GM18520 (cell line): ENCODE results near the gene PAX9.

ENCODE experiments used
- ATAC-seq: cut with Tn5 transposase; IDR thresholded peaks from one replicate; pipeline ENCODE4 v1.9.1; 2021; ENCODE audit not compliant: unreplicated experiment

The PAX9 gene

DNA sequence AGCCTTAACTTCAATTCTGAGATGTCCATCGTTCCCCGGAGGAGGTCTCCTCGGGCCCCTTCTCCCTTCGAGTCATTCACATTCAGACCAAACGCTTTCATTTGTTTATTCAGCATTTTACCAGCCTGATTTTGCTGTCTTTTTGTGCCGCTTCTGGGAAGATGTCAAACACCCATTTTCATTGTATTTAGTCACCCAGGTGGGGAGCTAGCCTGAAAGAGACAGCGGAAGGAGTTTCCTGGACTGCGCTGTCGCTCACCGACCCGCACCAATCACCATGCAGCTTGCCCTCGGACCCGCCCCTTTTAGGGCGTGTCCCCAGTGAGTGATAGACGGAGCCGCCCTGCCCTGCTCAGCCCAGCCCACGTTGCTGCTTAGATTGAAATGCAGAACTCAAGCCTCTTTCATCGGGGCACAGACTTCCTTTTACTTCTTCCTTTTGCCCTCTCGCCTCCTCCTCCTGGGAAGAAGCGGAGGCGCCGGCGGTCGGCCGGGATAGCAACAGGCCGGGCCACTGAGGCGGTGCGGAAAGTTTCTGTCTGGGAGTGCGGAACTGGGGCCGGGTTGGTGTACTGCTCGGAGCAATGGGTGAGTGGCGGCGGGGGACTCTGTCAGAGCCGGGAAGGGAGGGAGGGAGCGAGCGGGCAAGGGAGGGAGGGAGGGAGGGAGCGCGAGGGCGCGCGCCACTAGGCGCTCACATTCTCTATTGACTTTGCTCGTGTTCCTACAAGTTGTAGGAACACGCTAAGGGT, at the start of gene PAX9:
Gene PAX9 (plus strand): TSS at position 355 of the 752 bp plus-strand sequence. CDS start 230 bp downstream, at position 585.
- ATAC-seq: peak; percentile 88

DNA sequence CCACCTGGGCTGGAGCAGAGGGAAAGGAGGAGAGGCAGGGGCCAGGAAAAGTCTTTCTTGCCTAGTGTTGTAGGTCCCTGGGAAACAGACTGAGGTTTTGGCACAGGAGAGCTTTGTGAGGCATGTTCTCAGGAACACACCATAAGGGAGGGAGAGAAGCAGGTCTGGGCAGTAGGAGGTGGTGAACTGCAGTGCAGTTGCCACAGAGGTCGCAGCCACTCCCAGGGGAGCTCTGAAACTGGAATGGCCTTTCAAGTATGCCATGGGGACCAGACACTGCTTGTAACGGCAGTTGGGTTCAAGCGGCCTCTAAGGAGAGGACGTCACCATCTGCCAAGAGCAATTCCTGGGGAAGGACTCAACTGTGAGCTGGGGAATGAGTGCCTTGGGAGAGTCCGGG, 43.8 kb upstream of the PAX9 start:
- no peak for ATAC-seq

DNA sequence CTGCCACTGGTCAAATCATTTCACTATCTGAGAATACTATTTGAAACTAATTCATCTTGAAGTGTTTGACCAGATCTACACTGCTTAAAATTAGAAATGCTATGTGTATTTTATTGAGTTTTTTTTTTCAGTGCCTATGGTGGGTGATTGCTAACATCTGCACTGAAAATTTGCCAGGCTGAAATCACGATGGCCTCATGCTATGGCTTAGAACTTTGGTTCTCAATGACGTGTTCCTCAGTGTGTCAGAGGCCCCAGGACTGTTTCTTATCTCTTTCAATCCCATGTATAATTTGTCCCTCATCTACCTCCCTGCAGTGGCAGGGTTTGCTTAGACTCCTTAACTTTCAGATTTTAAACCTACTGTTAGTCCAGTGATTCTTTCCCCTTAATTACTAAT, 43.0 kb upstream of the PAX9 start:
- ATAC-seq: no peak

DNA sequence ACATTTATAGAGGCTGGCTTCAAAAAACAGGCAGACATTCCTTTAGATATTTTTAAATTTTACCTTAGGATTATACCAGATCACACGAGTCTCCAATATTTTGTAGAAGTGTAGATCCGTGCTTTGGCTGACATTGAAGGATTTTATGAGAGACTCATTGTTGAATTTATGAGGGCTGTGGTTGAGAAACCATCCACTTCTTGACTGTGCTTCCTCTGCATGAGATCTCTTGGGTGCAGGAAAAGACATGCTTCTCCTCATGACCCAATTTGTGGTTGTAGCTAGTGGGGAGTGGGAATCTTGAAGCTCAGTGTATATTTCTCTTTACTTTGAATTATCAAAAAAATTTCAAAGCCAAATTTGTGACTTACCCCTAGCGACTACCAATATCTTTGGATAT, 42.5 kb upstream of the PAX9 start:
- no peak for ATAC-seq

DNA sequence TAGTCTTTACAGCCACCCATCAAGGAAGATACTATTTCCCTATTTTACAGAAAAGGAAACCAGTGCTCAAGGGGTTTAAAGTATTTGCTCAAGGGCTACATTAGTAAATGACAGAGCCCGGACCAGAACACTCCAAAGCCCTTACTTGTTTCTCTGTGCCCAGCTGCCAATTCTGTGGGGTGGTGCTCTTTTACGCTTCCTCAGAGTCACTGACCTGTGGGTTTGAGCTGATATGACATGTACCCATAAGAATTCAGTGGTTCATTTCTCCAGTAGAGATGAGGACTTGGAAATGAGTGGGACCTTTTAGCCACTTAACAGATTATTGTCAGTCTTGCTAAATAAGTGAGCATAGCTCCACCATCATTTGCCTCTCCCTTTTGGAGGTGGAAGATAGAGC, 41.8 kb upstream of the PAX9 start:
- no peak for ATAC-seq

DNA sequence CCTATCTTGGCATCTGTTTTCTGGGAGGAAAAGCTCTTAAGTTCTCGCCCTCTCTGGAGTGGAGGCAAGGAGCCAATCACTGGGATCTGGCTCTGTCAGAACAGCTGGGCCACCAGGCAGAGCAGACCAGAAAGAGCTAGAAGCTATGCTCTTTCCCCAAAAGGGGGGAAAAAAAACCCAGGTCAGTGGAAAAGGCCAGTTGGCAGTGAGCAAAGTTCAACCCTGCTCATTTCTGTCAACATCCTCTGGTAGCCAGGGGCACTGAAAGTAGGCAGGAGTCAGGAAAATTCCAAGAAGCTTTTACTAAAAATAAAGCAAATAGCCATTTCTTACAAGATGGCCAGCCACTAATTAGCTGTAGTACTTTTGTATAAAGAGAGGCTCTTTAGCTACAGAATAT, 36.6 kb upstream of the PAX9 start:
- ATAC-seq: no peak

DNA sequence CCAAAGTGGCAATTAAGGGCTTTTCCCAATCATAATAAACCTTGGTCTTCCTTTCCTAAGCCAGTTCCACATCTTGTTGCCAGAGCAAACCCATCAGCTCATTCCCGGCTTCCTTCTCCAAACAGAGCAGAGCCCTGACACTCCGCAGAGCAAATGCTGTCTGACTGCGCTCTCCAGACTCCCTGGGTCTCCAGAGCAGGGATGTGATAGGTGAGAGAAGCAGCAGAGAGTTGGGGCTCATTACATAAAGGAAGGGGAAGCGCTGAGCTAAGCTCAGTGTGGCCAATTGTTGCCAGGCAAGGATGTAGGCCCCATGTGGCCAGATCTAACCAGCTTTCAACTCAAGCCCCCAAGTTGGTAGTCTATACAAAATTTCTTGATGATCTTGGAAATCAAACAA, 36.2 kb upstream of the PAX9 start:
- no peak for ATAC-seq

DNA sequence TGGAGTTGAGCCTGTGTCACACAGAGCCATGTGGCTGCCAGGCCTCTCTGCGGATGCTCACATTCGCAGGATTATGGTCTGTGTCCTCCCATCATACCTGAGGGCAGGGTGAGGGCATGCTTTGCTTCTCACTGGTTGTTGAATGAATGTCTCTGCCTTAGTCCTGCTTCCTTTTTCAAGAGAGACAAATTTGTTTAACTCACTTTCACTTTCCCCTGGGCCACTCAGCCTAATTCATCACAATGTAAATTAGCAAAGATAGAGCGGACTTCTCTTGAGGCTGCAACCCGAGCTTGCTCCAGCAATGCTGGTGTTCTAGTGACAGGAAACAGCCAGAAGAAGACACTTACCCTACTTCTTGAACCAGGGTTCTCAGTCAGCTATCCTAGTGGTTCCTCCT, 35.5 kb upstream of the PAX9 start:
- ATAC-seq: peak; percentile 86

DNA sequence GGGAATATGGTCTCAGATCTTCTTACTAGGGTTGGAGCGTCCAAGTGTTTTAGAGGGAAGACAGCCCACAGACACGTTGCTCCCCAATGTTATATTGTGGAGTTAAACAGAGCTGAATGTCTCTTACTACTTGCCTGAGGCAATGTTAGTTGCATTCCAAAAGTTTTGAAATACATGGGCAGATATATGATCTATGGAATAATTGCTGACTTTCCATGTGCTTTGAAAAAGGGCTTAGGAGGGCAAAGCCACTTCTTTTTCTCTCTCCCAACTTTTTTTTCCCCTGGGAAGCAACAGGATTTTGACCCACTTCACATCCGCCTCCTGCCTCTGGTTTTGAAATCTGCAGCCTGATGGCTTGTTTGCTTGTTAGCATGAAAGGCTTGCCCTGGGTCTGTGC, 33.7 kb upstream of the PAX9 start:
- ATAC-seq: no peak

DNA sequence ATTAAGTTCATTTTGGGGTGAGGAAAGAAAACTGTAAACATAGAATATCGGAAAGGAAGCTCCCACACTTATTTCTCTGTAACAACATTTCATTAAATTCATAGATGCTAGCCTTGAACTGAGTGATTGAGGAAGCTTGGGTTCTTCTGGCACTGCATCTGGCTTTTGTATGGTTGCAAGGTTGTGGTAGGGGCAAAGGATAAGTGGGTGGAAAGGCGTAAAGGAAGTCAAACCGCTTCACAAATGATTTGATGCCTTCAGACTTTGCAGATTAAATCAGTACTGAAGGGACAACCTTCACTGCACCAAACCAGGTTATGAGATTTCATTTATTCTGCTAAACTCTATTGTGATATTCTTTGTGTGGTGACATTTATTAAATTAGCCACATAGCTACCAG, 28.1 kb upstream of the PAX9 start:
- ATAC-seq: no peak

DNA sequence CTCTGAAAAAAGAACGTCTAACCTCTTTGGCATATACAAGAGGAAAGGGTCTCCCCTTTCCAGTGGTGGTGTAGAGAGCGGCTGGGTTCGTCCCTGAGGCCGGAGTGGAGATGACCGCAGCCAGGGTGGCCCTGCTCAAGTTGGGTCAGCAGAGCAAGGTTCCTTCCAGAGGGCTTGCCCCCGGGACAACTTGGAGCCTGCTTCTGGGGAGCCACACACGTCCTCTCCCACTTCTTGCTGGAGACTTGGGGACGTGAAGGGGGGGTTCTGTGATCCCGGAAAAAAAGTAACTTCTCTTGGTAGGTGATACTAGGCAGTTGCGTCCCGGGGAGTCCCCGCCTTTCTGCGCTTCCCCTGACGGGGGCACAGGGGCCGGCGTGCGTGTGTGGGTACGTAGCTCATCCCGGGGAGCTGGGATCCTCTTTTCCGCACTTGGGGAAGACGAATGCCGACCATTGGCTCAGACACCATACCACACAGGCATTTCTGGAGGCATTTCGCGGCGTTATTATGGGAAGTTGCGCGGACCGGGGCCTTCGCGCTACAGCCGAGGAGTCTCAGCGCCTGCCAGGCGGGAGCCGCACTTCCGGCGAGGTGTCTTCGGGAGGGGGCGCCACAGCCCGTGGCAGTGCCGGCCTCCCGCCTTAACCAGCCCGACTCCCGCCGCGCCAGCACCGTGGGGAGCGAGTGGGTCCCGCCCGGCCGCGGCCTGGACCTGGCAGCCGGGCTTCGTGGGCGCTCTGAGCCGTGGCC, 14.8 kb upstream of the PAX9 start:
- no peak for ATAC-seq

DNA sequence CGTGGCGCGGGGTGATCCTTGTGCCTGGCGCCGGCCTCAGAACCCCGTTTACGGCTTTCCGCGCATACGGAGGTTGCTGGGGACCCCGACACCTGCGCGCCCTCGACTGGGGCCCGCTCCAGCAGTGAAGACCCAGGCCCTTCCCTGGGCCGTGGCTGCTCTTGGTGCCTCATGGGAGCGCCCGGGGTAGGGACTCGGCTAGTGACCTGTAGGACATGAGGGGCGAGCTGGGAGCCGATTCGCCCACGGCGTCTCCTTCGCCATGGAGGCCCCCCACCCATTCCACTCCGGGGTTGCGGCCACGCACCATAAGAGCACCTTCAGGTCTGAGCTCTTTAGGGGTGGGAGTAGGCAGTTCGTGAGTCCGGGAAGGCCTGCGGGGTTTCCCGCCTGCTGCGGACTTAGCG, 14.2 kb upstream of the PAX9 start:
- ATAC-seq: no peak

DNA sequence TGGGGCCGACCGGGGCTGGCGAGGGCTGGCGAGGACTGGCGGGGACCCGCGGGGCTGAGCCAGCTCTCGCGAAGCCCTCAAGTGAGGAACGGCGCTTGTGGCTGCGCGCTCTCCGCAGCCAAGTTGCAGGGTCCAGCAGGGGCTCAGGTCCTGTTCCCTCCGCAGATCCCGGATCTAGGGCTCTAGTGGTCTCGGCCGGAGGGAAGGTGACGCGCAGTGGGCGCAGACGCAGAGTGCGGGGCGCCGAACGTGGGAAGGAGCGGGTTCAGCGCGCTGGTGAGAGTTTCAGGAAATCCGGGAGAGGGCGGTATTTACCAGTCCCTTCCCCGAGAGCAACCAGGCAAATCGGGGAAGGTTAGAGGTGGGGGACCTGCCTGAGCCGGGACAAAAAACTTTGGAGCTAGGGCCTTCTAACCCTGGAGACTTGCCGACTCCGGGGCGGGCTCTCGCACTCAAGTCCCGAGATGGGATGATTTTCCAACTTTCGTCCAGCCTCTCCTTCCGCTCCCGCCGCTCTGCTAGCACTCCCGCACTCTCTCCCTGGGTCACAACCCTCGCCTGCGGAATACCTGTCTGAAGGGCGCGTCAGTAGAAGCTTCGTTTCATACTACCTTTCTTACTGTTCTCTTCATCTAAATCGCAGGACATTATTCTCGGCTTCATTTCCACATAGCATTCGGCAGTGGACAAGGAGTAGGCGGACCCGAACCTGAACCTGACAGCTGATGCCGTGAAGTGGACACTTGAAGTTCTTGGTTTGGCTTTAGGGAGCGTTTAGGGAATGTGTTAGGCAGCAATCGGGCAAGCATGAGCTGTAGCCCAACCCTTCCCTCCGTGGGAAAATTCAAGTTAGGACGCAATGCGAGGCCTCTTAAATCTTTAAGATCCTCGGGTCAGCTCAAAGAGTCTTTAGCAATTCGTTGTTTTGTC, 13.6 kb upstream of the PAX9 start:
- ATAC-seq: no peak

DNA sequence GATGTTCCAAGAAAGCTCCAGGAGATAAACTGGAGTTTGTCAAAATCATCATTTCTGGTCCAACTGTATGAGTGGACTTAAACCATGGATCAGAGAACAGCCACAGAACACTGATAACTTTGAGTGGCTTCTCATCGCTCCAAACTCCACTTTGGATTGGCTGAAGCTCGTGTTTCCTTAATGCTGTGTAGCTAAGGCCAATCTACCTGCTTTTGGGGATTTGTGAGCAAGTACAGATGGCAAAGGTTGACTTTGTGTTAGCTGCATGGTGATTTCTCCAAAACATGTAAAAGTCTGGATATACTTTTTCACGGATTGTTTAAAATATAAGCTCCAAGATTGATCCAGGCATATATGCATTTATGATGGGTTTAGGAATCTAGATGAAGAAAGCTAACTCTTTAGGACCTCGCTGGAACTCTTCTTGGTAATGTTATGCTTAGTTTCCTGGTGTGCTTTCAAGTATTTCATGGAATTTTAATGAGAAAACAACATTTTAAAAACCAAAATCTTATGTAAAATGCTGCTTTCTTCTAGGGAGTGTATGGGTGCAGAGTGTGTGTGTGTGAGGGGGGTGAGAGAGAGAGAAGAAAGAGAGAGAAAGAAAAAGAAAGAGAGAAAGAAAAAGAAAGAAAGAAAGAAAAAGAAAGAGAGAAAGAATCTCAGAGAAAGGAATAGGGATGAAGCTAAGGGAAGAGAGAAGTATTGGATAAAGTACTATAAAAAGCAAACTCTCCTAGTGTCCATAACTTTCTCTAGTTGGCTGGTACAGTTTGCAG, 11.6 kb upstream of the PAX9 start:
- no peak for ATAC-seq

DNA sequence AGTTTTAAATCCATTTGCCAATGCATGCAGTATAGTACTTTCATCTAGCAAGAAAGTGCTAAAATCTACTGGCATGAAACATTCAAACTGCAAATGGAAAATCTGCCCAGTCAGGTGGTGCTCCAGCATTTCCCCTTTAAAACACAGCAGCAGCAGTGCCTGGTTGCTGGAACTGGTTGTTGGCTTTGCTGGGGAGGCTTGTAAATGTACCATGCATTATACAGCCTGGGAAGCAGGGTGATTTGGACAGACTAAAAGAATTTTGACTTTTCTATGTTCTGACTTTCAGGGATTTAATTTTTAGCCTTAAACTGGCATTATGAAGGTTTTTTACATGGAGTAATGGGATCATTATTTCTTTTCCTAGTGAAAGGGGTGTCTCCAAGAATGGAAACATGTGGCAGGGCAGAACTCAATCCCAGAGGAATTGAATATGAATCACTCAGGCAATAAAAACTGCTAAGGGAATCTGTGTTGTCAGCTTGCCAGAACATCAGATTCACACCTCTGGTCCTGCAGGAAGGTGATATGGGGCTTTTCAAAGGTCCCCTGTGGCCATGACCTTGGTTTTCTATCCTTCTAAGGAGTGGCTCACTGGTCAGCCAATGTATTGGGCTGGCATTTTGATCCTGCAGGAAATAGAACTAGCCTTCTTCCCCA, 9.0 kb upstream of the PAX9 start:
- ATAC-seq: no peak

DNA sequence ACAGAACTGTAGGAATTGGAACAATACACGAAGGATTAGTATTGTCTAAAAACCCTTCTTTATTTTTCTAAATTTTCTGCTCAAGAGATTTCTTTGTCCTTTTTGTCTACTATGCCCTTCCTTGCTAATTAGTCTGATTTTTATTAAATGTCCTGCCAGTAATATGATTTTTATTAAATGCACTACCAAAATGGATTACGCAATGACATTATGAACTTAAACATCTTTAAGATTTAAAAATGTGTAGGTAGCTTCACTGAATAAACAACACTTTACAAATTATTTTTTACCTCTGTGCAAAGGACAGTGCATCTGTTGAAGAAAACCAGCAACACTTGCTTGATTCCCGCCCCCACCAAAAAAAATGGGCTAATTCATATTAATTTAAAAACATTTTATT, 8.2 kb upstream of the PAX9 start:
- no peak for ATAC-seq

DNA sequence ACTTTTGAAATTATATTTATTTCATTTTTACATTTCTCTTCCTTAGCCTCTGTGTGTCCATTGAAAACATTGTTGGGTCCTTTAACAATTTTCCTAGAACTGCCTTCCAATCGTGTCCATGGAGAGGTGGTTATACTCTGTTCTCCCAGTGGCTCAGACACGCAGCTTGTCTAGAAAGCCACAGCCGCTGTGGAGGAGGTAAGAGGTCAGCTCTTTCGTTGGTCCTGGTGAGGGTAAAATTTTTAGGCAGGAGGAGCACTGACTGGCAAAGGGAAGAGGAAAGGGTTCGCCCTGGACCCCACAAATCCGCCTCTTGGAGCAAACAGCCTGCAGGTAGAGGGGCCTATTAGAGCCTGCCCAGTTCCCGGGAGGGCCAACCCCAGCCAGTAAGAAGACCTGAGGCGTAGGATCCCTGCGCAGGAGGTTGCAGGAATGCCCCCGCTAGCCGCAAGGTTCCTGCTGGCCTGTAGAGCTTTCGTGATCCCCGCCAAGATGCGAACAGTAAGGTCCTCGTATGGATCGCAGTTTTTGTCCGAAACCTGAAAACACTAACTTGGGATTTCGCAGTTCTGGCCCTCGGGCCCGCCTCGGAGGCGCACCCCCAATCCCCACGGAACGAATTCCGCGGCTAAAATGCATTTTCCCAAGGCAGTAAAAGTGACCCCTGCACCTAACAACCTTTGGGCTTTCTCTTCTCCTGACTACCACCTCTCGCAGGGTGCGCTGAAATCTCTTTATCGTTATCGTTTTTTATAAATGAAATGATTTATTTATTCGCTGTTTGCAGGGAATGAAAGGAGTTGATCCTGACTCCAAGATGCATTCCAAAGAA, 7.5 kb upstream of the PAX9 start:
- no peak for ATAC-seq

DNA sequence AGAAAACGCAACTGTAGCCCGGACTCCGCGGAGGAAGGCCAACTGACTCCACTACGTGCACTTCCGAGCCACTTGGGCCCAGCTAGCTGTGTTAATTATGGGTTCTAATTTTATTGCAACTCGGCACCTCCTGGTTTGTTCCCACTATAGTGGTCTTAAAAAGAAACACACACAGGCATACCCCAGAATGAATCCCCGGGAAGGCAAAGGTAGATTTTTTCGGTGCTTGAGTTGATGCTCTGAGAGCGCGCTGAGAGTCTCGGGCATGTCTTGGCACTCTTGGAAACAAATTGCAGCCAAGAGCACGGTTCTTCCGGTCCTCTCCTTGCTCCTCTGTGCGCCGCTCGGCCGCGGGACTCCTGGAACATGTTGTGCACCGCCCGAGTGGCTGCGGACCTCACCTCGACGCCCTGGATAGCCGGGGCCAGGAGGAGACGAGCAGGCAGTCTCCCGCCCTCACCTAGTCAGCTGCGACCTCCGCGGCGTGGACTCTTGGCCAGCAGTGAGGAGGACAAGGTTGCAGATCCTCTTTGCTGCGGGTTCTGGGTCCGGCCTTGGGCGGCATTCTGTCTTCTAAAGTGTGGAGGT, 6.8 kb upstream of the PAX9 start:
- ATAC-seq: no peak

DNA sequence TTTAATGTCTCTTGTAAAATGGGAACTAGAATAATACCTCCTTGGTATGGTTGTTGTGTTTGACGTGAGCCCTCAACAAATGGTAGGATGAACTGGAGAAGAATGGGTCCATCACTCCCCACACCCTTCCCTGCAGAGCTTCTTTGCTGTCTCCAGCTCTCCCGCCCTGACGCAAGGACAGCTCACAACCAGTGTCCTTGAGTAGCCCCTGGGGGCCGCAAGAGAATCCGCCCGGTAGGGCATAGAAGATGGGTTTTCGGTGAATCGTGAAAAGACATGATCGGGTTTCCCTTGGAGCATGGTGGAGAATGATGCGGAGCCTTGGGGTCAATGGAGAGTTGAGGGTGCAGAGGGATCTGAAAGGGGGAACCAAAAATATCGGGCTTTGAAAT, 6.1 kb upstream of the PAX9 start:
- no peak for ATAC-seq
